Heart right ventricle (tissue), 16 donors: Measurements from ENCODE around the gene NKIRAS2. TPM values are rescaled to one million over a fixed set of nuclear protein-coding genes. Genes with fewer than 3 reads are reported as not detected.
A peak's percentile ranks its signal among the peaks of the same experiment; 100 is the strongest.

Source experiments
- ATAC-seq, 8 donors: fragments of 200-7000 bp; cut with Tn5 transposase; one replicate each; pipeline ENCODE4 v1.9.1; 2020; ENCODE audit warnings: mild to moderate bottlenecking in 8 of 8, moderate library complexity in 8 of 8, moderate number of reproducible peaks in 1 of 8
- DNase-seq, 2 donors: peaks; one replicate each; pipeline ENCODE4 v3.0.0-alpha.2; 2020
- H3K27ac ChIP-seq, 10 donors: fragments of 200-600 bp; sonication (generic) in 2 of 10; one replicate each; pipeline versions ENCODE4 v1.5.0 to v1.8.0; 2020 to 2022; ENCODE audit warnings: mild to moderate bottlenecking in 3 of 10
- H3K27me3 ChIP-seq, 7 donors: fragments of 200-600 bp; one replicate each; pipeline ENCODE4 v1.8.0; 2021 to 2022; ENCODE audit warnings: mild to moderate bottlenecking in 2 of 7
- H3K36me3 ChIP-seq, 9 donors: fragments of 200-600 bp; sonication (generic) in 1 of 9; one replicate each; pipeline versions ENCODE4 v1.5.0 to v1.8.0; 2020 to 2022; ENCODE audit warnings: mild to moderate bottlenecking in 2 of 9
- H3K4me1 ChIP-seq, 9 donors: fragments of 200-600 bp; sonication (generic) in 1 of 9; one replicate each; pipeline versions ENCODE4 v1.5.0 to v1.8.0; 2020 to 2022; ENCODE audit warnings: mild to moderate bottlenecking in 4 of 9
- H3K4me3 ChIP-seq, 10 donors: fragments of 200-600 bp; sonication (generic) in 2 of 10; one replicate each; pipeline versions ENCODE4 v1.5.0 to v1.8.0; 2020 to 2022; ENCODE audit warnings: mild to moderate bottlenecking in 7 of 10, moderate library complexity in 2 of 10
- H3K9me3 ChIP-seq, 11 donors: fragments of 200-600 bp in 10 of 11; sonication (generic) in 2 of 11; one replicate each; pipeline versions ENCODE4 v1.5.0 to v1.8.0; 2013 to 2022; ENCODE audit warnings: mild to moderate bottlenecking in 2 of 11, control low read depth in 1 of 11, moderate library complexity in 1 of 11
- CTCF ChIP-seq, 9 donors: fragments of 200-600 bp; sonication (generic) in 2 of 9; IDR thresholded peaks; one replicate each; pipeline versions ENCODE4 v1.5.0 to v1.8.0; 2021 to 2022; ENCODE audit warnings: antibody characterized with exemption in 9 of 9, mild to moderate bottlenecking in 5 of 9, moderate library complexity in 1 of 9
- WGBS, 2 donors: extraction: QIAGEN DNeasy Blood & Tissue Kit; methylation state at CpG; one replicate each; pipeline ENCODE4 v1.1.7; 2013; ENCODE audit warnings: inconsistent platforms in 1 of 2; 5-methylcytosine and 5-hydroxymethylcytosine counted together
- intact Hi-C, 10 donors: fragments of 100-400 bp; cut with DNase I; formaldehyde crosslinking; loops; one replicate each; pipeline versions ENCODE4 v1.11.1 to v1.14.2; 2022
- polyA plus RNA-seq, 2 donors: library from polyadenylated mRNA; stranded (reverse); fragments of 200-250 nt; gene quantifications; one replicate each; pipeline ENCODE4 v1.2.3, GENCODE V29; 2013
- total RNA-seq, 10 donors: library from RNA; stranded (reverse); fragmentation: NEBNext Ultra II Directional in 3 of 10; extraction: Animal tissue kit (Norgen Biotek cat#: 25700) in 3 of 10; gene quantifications; one replicate each; pipeline versions ENCODE4 v1.2.1 to v1.2.4, GENCODE V29; 2021 to 2023
- donor health status: Arrhythmogenic right ventricular cardiomyopathy.
- donor health status: ischemic (EF 13 %, LVEDD 7.1; RV severe dilation, severe dysfunction).
- donor health status: healthy with polysubstance abuse.
- donor health status: DM: no; HTN: yes; CAD: no.
- donor health status: DM: no; HTN: no; CAD: no.
- donor health status: ischemic (EF 25% LVEDD 6.9; RV normal size, moderate dysfunction).
- donor health status: ischemic (EF 25% LVEDD 5.7; RV mildly dilated, moderate dysfunction).
- donor health status: healthy.
- donor health status: DM: yes; HTN: yes; CAD: no.
- donor health status: Ischemic cardiomyopathy.
- donor health status: ischemic (EF 35%, LVEDD 5.7; RV mildly dilated, moderate dysfunction).
- donor health status: nonischemic (EF 11% LVEDD 7.7; RV severe dilation, severe dysfunction).
- donor health status: DM: yes; HTN: yes; CAD: no.
- donor health status: PGD.
- donor health status: ischemic (EF 29% LVEDD 5.4; RV normal size, mild dysfunction).
- donor health status: nonischemic (EF 23%, LVEDD 6.1; RV moderate dilation, normal function).

NKIRAS2 gene
- total and polyA plus RNA-seq, 12 donors: 50.1 to 64.1 (median 57.2) TPM

DNA sequence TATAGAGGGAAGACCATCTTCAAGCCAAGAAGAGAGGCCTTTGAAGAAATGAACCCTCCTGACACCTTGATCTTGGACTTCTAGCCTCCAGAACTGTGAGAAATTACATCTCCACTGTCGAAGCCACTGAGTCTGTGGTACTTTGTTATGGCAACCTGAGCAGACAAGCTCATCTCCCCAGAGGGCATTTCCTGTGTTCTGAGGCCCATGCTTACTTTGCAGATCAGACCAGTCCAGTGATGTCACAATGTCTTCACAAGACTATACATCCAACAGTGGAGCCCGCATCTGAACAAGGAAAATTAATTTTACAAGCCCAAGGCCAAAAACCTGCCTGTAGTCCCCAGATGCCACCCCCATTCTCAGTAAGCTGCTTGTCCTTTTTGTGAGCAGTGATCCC is 45.3 kb downstream of the NKIRAS2 start:
- Histone ChIP-seq H3K27me3 (peaks cover 0 to 2% (median 0%) of the 10 kb centered on the region in 7 donors), H3K36me3 (no peaks in the 10 kb centered on the region), H3K27ac (no peak overlapping the region), H3K9me3 (no peaks in the 10 kb centered on the region), H3K4me1 (peaks cover 0 to 9% (median 3%) of the 10 kb centered on the region in 9 donors), H3K4me3 (no peak overlapping the region)
- DNase-seq: no peak
- ATAC-seq: no peak
- 78 to 88% methylated on average over 2 of the region's 2 CpGs for WGBS, 2 donors
- no peak for TF ChIP-seq CTCF (IDR thresholded peaks at IDR 0.05)
- intact Hi-C loops: loop anchor here in 7 of 10 donors (5.0 kb wide), 5 partner anchors 37 to 117 kb away; partner anchors contain the start of genes KCNH4 (in 2 of the 7) and DHX58 (in 1 of the 7)

DNA sequence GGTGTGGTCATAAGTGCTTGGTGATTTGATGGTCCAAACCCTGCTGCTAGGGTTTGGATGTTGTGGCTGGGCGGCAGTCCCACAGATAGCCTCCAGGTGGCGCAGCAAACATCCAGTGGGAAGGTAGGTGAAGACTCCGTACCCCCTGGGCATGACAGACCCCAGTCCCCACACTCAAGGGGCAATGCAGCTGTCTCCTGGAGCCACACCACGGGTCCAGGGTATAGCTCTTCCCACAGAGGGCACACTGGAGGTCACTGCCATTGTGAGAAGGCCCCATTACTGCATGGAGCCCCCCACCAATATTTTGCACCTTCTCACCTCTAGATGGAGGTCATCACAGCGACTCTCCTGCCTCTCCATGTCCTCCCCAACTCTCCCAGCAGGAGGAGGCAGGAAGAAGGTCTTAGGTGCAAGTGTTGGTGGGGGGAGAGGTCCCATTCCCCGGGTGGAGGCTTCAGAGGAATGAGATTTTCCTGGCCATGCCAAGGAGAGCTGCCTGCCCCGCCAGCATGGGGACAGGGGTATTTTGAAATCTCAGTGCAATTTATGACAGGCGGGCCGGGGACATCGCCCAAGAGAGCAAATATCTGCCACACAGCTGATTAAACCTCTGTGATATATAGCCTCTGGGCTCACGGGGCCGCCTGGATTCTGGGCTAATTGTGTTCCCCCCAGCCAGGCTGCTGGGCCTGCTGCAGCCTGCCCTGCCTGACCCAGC is 47.6 kb downstream of the NKIRAS2 start:
- DNase-seq (peak; percentile 48 to 67), ATAC-seq (peak in 4 of 8 donors; percentile 40 to 53 (median 42))
- Histone ChIP-seq H3K27me3 (peaks cover 0 to 21% (median 17%) of the 10 kb centered on the region in 7 donors), H3K27ac (no peak overlapping the region), H3K9me3 (no peaks in the 10 kb centered on the region), H3K4me3 (no peak overlapping the region), H3K4me1 (peaks cover 0 to 17% (median 6%) of the 10 kb centered on the region in 9 donors), H3K36me3 (no peaks in the 10 kb centered on the region)
- intact Hi-C loops: loop anchor here in 7 of 10 donors (1.0 to 5.0 kb wide), 7 partner anchors 16 to 115 kb away; partner anchors contain the start of genes KCNH4 (in 2 of the 7) and DHX58 (in 1 of the 7)
- WGBS, 2 donors: 44 to 51% methylated on average over 12 of the region's 12 CpGs
- peak; percentile 78 to 96 (median 88) for TF ChIP-seq CTCF (IDR thresholded peaks at IDR 0.05)

DNA sequence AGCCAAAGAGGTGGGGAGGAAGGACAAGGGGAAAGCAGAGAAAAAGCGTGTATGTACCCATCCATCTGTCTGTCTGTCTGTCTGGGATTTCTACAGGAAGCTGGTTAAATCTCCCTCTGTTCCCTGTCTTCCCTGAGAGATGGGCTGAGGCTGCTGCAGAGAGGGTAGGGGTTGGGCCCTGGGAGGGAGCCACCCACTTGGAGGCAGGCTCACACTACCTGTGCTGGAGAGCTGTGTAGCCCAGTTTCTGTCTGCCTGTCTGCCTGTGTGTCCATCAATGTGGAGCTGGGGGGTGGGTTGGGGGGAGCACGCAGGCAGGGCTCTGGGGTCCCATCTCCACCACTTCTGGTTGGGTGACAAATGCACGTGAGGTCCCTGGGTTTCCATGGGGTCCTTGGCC is 49.1 kb downstream of the NKIRAS2 start:
- 83 to 85% methylated on average over 3 of the region's 3 CpGs for WGBS, 2 donors
- H3K9me3 ChIP-seq: no peaks in the 10 kb centered on the region
- intact Hi-C loops: loop anchor here in 7 of 10 donors (5.0 kb wide), 5 partner anchors 33 to 113 kb away; partner anchors contain the start of genes KCNH4 (in 2 of the 7) and DHX58 (in 1 of the 7)

More for the DNA sequence above, 49.1 kb downstream of the NKIRAS2 start:
- no peak for TF ChIP-seq CTCF (IDR thresholded peaks at IDR 0.05)
- no peak for DNase-seq
- no peak overlapping the region for H3K4me3 ChIP-seq
- peaks cover 0 to 35% (median 30%) of the 10 kb centered on the region in 7 donors for H3K27me3 ChIP-seq
- no peak overlapping the region for H3K27ac ChIP-seq
- ATAC-seq: no peak
- peaks cover 0 to 14% (median 5%) of the 10 kb centered on the region in 9 donors for H3K4me1 ChIP-seq
- no peaks in the 10 kb centered on the region for H3K36me3 ChIP-seq
